Activated naive CD4-positive, alpha-beta T cell treated with Interleukin-2 at 50 U/mL for 16 hours (primary cell): ENCODE results near the gene SIX6.

Experiments used
- DNase-seq: peaks from one replicate; pipeline ENCODE4 v3.0.0-alpha.2; 2020

The SIX6 gene

GRCh38 chr14:60514741-60515491 is 6.0 kb downstream of the SIX6 start:
- no peak for DNase-seq

- no peak for DNase-seq
Measured at GRCh38 chr14:60515511-60516289, 6.8 kb downstream of the SIX6 start.

- DNase-seq, result no peak
Measured at GRCh38 chr14:60532442-60532841, 23.5 kb downstream of the SIX6 start.

- no peak for DNase-seq
Measured at GRCh38 chr14:60537663-60538062, 28.7 kb downstream of the SIX6 start.

GRCh38 chr14:60544659-60545058 is 35.7 kb downstream of the SIX6 start:
- DNase-seq, result no peak

GRCh38 chr14:60553808-60554207 is 44.9 kb downstream of the SIX6 start:
- DNase-seq, result no peak

- DNase-seq, result peak; percentile 9
Measured at GRCh38 chr14:60561845-60562746, 53.1 kb downstream of the SIX6 start.
